GM12878 (cell line): Measurements from ENCODE around the gene PCDH1. TPM values are rescaled to one million over a fixed set of nuclear protein-coding genes. Genes with fewer than 3 reads are reported as not detected.

Source experiments
- ATAC-seq: fragments of 200-7000 bp; cut with Tn5 transposase; 3 replicates; pipeline ENCODE4 v1.9.1; 2020; ENCODE audit warnings: mild to moderate bottlenecking, moderate library complexity
- BruUV-seq: library from RNA; stranded (reverse); fragments of 400-500 nt; replicated peaks from 2 replicates; lab custom pipeline; 2021; lab: Mats Ljungman, UMichigan
- CTCF ChIA-PET: fragments of 300-600 bp; sonication (Branson Sonifier 250); formaldehyde crosslinking; extraction: SDS; loops from one replicate; lab custom pipeline; 2021; ENCODE audit warnings: inconsistent platforms; lab: Yijun Ruan, JAX
- POLR2A ChIA-PET: fragments of 350-600 bp; formaldehyde crosslinking; extraction: SDS; loops from one replicate; lab custom pipeline; 2021; ENCODE audit warnings: inconsistent platforms; lab: Charles Lee
- RAD21 ChIA-PET: fragments of 300-600 bp; sonication (Branson Sonifier 250); formaldehyde crosslinking; loops from one replicate; lab custom pipeline; 2023; ENCODE audit warnings: antibody characterized with exemption; ENCODE audit not compliant: unreplicated experiment; lab: Charles Lee
- SMC1A ChIA-PET: fragments of 300-600 bp; sonication (Branson Sonifier 250); formaldehyde crosslinking; loops from one replicate; lab custom pipeline; 2023; ENCODE audit not compliant: unreplicated experiment, uncharacterized antibody; lab: Charles Lee
- DNase-seq: peaks from one replicate; pipeline ENCODE4 v3.0.0-alpha.2; 2011; ENCODE audit warnings: low read depth, low spot score
- FAIRE-seq: peaks from 3 replicates; lab custom pipeline; 2011; peaks lifted over from hg19 to GRCh38; lab: Jason Lieb, UNC
- H2AFZ ChIP-seq: 2 replicates; pipeline ENCODE4 v1.6.0; 2011; ENCODE audit warnings: low read depth, low read length, control low read depth; ENCODE audit not compliant: control insufficient read depth
- H3K27ac ChIP-seq: 2 replicates; pipeline ENCODE4 v1.5.1; 2011; ENCODE audit warnings: control low read depth; ENCODE audit not compliant: control insufficient read depth, insufficient read depth
- H3K27me3 ChIP-seq, 2 experiments: replicated peaks in 1 of 2; 2 replicates each; pipeline versions ENCODE4 v1.6.0 to v1.6.1; 2011; ENCODE audit warnings: low read length in 1 of 2; ENCODE audit not compliant: control insufficient read depth in 2 of 2, insufficient read depth in 2 of 2
- H3K36me3 ChIP-seq, 2 experiments: 2 replicates each; pipeline ENCODE4 v1.5.1; 2011; ENCODE audit warnings: low read length in 1 of 2; ENCODE audit not compliant: control insufficient read depth in 2 of 2, insufficient read depth in 2 of 2
- H3K4me1 ChIP-seq: 2 replicates; pipeline ENCODE4 v1.6.1; 2011; ENCODE audit warnings: mild to moderate bottlenecking, low read length, moderate library complexity, mixed read lengths; ENCODE audit not compliant: control insufficient read depth, insufficient read depth
- H3K4me2 ChIP-seq: 2 replicates; pipeline ENCODE4 v1.6.0; 2011; ENCODE audit warnings: control low read depth; ENCODE audit not compliant: control insufficient read depth, insufficient read depth
- H3K4me3 ChIP-seq: fragments of 200-600 bp; sonication (generic); 2 replicates; pipeline ENCODE4 v1.5.1; 2016
- H3K79me2 ChIP-seq: 2 replicates; pipeline ENCODE4 v1.6.0; 2011; ENCODE audit warnings: low read length; ENCODE audit not compliant: control insufficient read depth, insufficient read depth
- H3K9ac ChIP-seq: 2 replicates; pipeline ENCODE4 v1.8.0; 2011; ENCODE audit warnings: low read length, control low read depth, mixed read lengths; ENCODE audit not compliant: control insufficient read depth, insufficient read depth
- H3K9me3 ChIP-seq: replicated peaks from 3 replicates; pipeline ENCODE4 v1.5.1; 2011; ENCODE audit warnings: mild to moderate bottlenecking, low read length; ENCODE audit not compliant: control insufficient read depth, insufficient read depth
- H4K20me1 ChIP-seq: 2 replicates; pipeline ENCODE4 v1.6.0; 2011; ENCODE audit not compliant: control insufficient read depth, insufficient read depth
- ATF3 ChIP-seq: IDR thresholded peaks from 2 replicates; pipeline ENCODE4 v1.6.1; 2011; ENCODE audit warnings: low read depth, mild to moderate bottlenecking, low read length, moderate library complexity, borderline replicate concordance; ENCODE audit errors: extremely low read depth
- BHLHE40 ChIP-seq, 2 experiments: fragments of 450-650 bp in 1 of 2; IDR thresholded peaks; 2 replicates each; pipeline ENCODE4 v1.6.1; 2011 to 2017; ENCODE audit warnings: low read depth in 2 of 2, borderline replicate concordance in 1 of 2, improper control_type of control experiment in 1 of 2, low read length in 1 of 2, mild to moderate bottlenecking in 1 of 2
- BMI1 ChIP-seq: fragments of 450-650 bp; IDR thresholded peaks from 2 replicates; pipeline ENCODE4 v1.6.1; 2016; ENCODE audit warnings: mild to moderate bottlenecking, moderate library complexity, borderline replicate concordance
- CREM ChIP-seq: IDR thresholded peaks from 2 replicates; pipeline ENCODE4 v1.6.1; 2014; ENCODE audit warnings: antibody characterized with exemption, low read depth
- EED ChIP-seq: sonication (generic); IDR thresholded peaks from 2 replicates; pipeline ENCODE4 v1.6.1; 2016; ENCODE audit warnings: antibody characterized with exemption, low read depth
- FOS ChIP-seq: IDR thresholded peaks from 3 replicates; pipeline ENCODE4 v1.6.1; 2011; ENCODE audit warnings: borderline replicate concordance; ENCODE audit not compliant: insufficient read length; ENCODE audit errors: extremely low read depth
- HDAC6 ChIP-seq: fragments of 200-600 bp; sonication (generic); IDR thresholded peaks from one replicate; pipeline ENCODE4 v1.8.0; 2017; ENCODE audit warnings: antibody characterized with exemption; ENCODE audit not compliant: unreplicated experiment
- RAD21 ChIP-seq: IDR thresholded peaks from 2 replicates; pipeline ENCODE4 v1.6.1; 2011; ENCODE audit warnings: mild to moderate bottlenecking, low read depth, low read length, moderate library complexity; ENCODE audit not compliant: insufficient read depth
- SPI1 ChIP-seq: IDR thresholded peaks from 2 replicates; pipeline ENCODE4 v1.6.1; 2011; ENCODE audit warnings: low read depth, mild to moderate bottlenecking, low read length, moderate library complexity, borderline replicate concordance; ENCODE audit not compliant: insufficient read depth
- TCF7 ChIP-seq: IDR thresholded peaks from 2 replicates; pipeline ENCODE4 v1.6.1; 2014; ENCODE audit warnings: antibody characterized with exemption, borderline replicate concordance
- ZBTB11 ChIP-seq: fragments of 450-650 bp; formaldehyde crosslinking; IDR thresholded peaks from 2 replicates; pipeline ENCODE4 v1.5.0; 2022; ENCODE audit warnings: mild to moderate bottlenecking, missing genetic modification characterization
- WGBS: methylation state at CpG from one replicate; pipeline ENCODE4 v1.1.6; 2016; ENCODE audit warnings: low lambda C conversion rate; ENCODE audit not compliant: insufficient replicate concordance, insufficient coverage; ENCODE audit errors: missing lambda C conversion rate; 5-methylcytosine and 5-hydroxymethylcytosine counted together
- in situ Hi-C: fragments of 300-500 bp; cut with MboI; formaldehyde crosslinking; loops from 9 replicates; pipeline ENCODE4 v1.14.3; 2018; ENCODE audit warnings: mixed read lengths
- intact Hi-C: fragments of 100-400 bp; cut with micrococcal nuclease; formaldehyde crosslinking; loops from one replicate; pipeline ENCODE4 v1.14.2; 2022; ENCODE audit not compliant: unreplicated experiment
- polyA plus RNA-seq, 11 experiments: library from polyadenylated mRNA; depleted of rRNA in 4 of 11; unstranded in 6 of 11; stranded (reverse) in 5 of 11; fragments of >200 nt; fragmentation: Nextera tagmentation in 4 of 11; fragmentation: Illumina TruSeq in 1 of 11; extraction: Ambion mirVana in 4 of 11; extraction: Trizol in 1 of 11; gene quantifications; 1 replicate in 1 of 11; 2 replicates in 10 of 11; pipeline versions ENCODE4 v1.2.1 to v1.2.3, GENCODE V29; 2011 to 2016; ENCODE audit warnings: inconsistent platforms in 2 of 11, missing spikeins in 2 of 11, low read depth in 1 of 11
- total RNA-seq, 4 experiments: library from RNA; depleted of rRNA in 3 of 4; stranded (reverse); fragments of >200 nt in 3 of 4; fragmentation: Illumina TruSeq in 1 of 4; extraction: Trizol in 1 of 4; gene quantifications; 2 replicates each; pipeline versions ENCODE4 v1.2.1 to v1.2.3, GENCODE V29; 2013 to 2021
- TF ChIP-seq, protein P1 (sequence below): fragments of 450-650 bp; IDR thresholded peaks from 2 replicates; pipeline ENCODE4 v1.6.1; 2017; ENCODE audit warnings: mild to moderate bottlenecking, moderate library complexity
- TF ChIP-seq, protein P2 (sequence below): fragments of 450-650 bp; conservative IDR thresholded peaks from 2 replicates; pipeline ENCODE4 v1.6.1; 2017; ENCODE audit warnings: mild to moderate bottlenecking, moderate library complexity

The PCDH1 gene
- total and polyA plus RNA-seq, 10 of the 15 experiments (the other 5 are each of a cell fraction or from before 2014, with no cell fraction given) = 0.07 to 0.36 (median 0.16) TPM; not detected in 7

DNA sequence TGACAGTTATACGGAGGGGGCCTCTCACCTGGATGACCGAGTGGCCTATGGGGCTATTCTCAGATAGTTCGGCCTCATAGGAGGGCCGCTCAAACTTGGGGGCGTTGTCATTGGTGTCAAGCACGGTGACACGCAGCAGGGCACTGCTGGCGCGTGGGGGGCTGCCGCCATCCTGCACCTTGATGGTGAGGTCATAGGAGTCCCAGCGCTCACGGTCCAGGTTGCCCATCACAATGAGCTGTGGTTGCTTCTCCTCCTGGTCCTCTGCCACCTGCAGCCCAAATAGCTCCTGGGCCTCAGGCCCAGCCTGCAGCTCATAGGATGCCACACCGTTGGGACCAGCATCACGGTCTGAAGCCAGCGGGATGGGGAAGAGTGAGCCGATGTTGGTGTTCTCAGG is 9.7 kb downstream of the PCDH1 start (continued):
- TF ChIP-seq, protein P1, sequence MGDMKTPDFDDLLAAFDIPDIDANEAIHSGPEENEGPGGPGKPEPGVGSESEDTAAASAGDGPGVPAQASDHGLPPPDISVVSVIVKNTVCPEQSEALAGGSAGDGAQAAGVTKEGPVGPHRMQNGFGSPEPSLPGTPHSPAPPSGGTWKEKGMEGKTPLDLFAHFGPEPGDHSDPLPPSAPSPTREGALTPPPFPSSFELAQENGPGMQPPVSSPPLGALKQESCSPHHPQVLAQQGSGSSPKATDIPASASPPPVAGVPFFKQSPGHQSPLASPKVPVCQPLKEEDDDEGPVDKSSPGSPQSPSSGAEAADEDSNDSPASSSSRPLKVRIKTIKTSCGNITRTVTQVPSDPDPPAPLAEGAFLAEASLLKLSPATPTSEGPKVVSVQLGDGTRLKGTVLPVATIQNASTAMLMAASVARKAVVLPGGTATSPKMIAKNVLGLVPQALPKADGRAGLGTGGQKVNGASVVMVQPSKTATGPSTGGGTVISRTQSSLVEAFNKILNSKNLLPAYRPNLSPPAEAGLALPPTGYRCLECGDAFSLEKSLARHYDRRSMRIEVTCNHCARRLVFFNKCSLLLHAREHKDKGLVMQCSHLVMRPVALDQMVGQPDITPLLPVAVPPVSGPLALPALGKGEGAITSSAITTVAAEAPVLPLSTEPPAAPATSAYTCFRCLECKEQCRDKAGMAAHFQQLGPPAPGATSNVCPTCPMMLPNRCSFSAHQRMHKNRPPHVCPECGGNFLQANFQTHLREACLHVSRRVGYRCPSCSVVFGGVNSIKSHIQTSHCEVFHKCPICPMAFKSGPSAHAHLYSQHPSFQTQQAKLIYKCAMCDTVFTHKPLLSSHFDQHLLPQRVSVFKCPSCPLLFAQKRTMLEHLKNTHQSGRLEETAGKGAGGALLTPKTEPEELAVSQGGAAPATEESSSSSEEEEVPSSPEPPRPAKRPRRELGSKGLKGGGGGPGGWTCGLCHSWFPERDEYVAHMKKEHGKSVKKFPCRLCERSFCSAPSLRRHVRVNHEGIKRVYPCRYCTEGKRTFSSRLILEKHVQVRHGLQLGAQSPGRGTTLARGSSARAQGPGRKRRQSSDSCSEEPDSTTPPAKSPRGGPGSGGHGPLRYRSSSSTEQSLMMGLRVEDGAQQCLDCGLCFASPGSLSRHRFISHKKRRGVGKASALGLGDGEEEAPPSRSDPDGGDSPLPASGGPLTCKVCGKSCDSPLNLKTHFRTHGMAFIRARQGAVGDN = no peak
- TF ChIP-seq FOS = no peak
- no peak for TF ChIP-seq HDAC6
- TF ChIP-seq SPI1 = no peak
- no peak for TF ChIP-seq CREM
- TF ChIP-seq ATF3 = no peak

DNA sequence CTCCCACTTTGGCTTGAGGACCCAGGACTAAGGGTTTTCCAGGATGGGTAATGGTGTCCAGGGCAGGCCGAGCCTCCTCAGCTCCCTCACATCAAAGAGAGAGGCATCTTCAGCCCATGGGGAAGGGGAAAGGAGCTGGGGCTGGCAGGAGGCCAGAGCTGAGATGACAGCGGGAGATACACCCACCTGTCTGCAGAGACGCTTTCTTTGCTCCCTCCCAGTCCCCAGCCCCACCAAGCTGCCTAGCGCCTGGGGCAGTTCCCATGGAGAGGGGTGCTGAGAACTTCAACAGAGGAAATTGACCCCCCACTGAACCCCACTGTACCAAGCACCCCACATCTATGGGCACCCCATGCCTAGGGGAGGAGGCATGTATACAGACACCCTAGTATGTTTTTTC is 10.6 kb downstream of the PCDH1 start:
- H4K20me1 ChIP-seq = no peaks in the 10 kb centered on the region
- no peak overlapping the region for H3K9ac ChIP-seq
- no peak overlapping the region for H3K4me2 ChIP-seq
- H3K27me3 ChIP-seq = peaks cover 4 to 11% of the 10 kb centered on the region in 2 experiments; a peak in 3 of 4 replicates
- no peak for ATAC-seq
- WGBS = 40% methylated on average over 4 of the region's 4 CpGs
- no peak overlapping the region for H3K4me3 ChIP-seq
- in situ Hi-C loops (no loop called here), intact Hi-C loops (no loop called here)
- H3K27ac ChIP-seq = no peak overlapping the region
- RAD21 ChIA-PET = interaction anchor here (1.2 kb wide), 1 partner anchor 12 kb away, joined by 4 read pairs; no protein-coding TSS in a partner anchor
- no peaks in the 10 kb centered on the region for H3K4me1 ChIP-seq
- no peak for DNase-seq
- no TSS peak for BruUV-seq
- no peaks in the 10 kb centered on the region for H3K36me3 ChIP-seq
- CTCF ChIA-PET = interaction anchor here (0.8 to 1.5 kb wide), 2 partner anchors 12 to 13 kb away, joined by 4 to 6 read pairs; no protein-coding TSS in a partner anchor
- H2AFZ ChIP-seq = no peak overlapping the region
- H3K9me3 ChIP-seq = no peaks in the 10 kb centered on the region
- POLR2A ChIA-PET = no interaction called here
- FAIRE-seq = no peak
- SMC1A ChIA-PET = no interaction called here
- H3K79me2 ChIP-seq = no peaks in the 10 kb centered on the region
- TF ChIP-seq EED (no peak), RAD21 (no peak), BHLHE40 (IDR thresholded peaks at IDR 0.05; ENCODE audit: borderline replicate concordance in 1 of 2, low read depth in 2 of 2, low read length in 1 of 2) (no peak), TCF7 (no peak), BMI1 (no peak), ZBTB11 (CRISPR knock-in tag) (no peak)
- TF ChIP-seq, protein P2, sequence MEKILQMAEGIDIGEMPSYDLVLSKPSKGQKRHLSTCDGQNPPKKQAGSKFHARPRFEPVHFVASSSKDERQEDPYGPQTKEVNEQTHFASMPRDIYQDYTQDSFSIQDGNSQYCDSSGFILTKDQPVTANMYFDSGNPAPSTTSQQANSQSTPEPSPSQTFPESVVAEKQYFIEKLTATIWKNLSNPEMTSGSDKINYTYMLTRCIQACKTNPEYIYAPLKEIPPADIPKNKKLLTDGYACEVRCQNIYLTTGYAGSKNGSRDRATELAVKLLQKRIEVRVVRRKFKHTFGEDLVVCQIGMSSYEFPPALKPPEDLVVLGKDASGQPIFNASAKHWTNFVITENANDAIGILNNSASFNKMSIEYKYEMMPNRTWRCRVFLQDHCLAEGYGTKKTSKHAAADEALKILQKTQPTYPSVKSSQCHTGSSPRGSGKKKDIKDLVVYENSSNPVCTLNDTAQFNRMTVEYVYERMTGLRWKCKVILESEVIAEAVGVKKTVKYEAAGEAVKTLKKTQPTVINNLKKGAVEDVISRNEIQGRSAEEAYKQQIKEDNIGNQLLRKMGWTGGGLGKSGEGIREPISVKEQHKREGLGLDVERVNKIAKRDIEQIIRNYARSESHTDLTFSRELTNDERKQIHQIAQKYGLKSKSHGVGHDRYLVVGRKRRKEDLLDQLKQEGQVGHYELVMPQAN = no peak
